Keratinocyte (primary cell): ENCODE data around the gene HORMAD2. TPM values are rescaled to one million over a fixed set of nuclear protein-coding genes. Genes with fewer than 3 reads are reported as not detected.

Experiments used
- DNase-seq: peaks from one replicate; pipeline ENCODE4 v3.0.0-alpha.2; 2011; ENCODE audit warnings: low read depth, missing footprints, low spot score
- FAIRE-seq: peaks from 2 replicates; lab custom pipeline; 2011; peaks lifted over from hg19 to GRCh38; lab: Jason Lieb, UNC
- H2AFZ ChIP-seq: 2 replicates; pipeline ENCODE4 v1.6.0; 2012; ENCODE audit warnings: low read length, control low read depth, inconsistent platforms; ENCODE audit not compliant: control insufficient read depth
- H3K27ac ChIP-seq: 2 replicates; pipeline ENCODE4 v1.5.1; 2011; ENCODE audit warnings: low read length; ENCODE audit not compliant: control insufficient read depth, insufficient read depth
- H3K27me3 ChIP-seq: 3 replicates; pipeline ENCODE4 v1.6.0; 2011; ENCODE audit warnings: low read length; ENCODE audit not compliant: control insufficient read depth, insufficient read depth; ENCODE audit errors: extremely low read depth
- H3K36me3 ChIP-seq, 2 experiments: 2 replicates in 1 of 2; 3 replicates in 1 of 2; pipeline ENCODE4 v1.5.1; 2011; ENCODE audit warnings: low read length in 2 of 2, mild to moderate bottlenecking in 1 of 2; ENCODE audit not compliant: control insufficient read depth in 2 of 2, insufficient read depth in 2 of 2; ENCODE audit errors: extremely low read depth in 1 of 2
- H3K4me1 ChIP-seq: 3 replicates; pipeline ENCODE4 v1.5.1; 2011; ENCODE audit warnings: low read length; ENCODE audit not compliant: control insufficient read depth, insufficient read depth; ENCODE audit errors: extremely low read depth
- H3K4me2 ChIP-seq: 3 replicates; pipeline ENCODE4 v1.6.0; 2011; ENCODE audit warnings: low read depth, low read length; ENCODE audit not compliant: control insufficient read depth, insufficient read depth; ENCODE audit errors: extremely low read depth
- H3K4me3 ChIP-seq, 3 experiments: fragments of 200-600 bp in 1 of 3; sonication (generic) in 1 of 3; 2 replicates in 2 of 3; 3 replicates in 1 of 3; pipeline ENCODE4 v1.5.1; 2011 to 2016; ENCODE audit warnings: low read length in 3 of 3, mild to moderate bottlenecking in 3 of 3, control low read depth in 2 of 3, inconsistent platforms in 1 of 3, low read depth in 1 of 3, mixed read lengths in 1 of 3, mixed run types in 1 of 3, moderate library complexity in 1 of 3; ENCODE audit not compliant: control insufficient read depth in 2 of 3, insufficient read depth in 2 of 3; ENCODE audit errors: extremely low read depth in 1 of 3
- H3K79me2 ChIP-seq: 2 replicates; pipeline ENCODE4 v1.6.0; 2012; ENCODE audit warnings: low read length; ENCODE audit not compliant: control insufficient read depth, insufficient read depth
- H3K9ac ChIP-seq: 3 replicates; pipeline ENCODE4 v1.6.0; 2011; ENCODE audit warnings: low read length; ENCODE audit not compliant: control insufficient read depth, insufficient read depth; ENCODE audit errors: extremely low read depth
- H3K9me1 ChIP-seq: 3 replicates; pipeline ENCODE4 v1.6.0; 2011; ENCODE audit warnings: low read length; ENCODE audit not compliant: control insufficient read depth, insufficient read depth; ENCODE audit errors: extremely low read depth
- H3K9me3 ChIP-seq: 2 replicates; pipeline ENCODE4 v1.5.1; 2012; ENCODE audit warnings: low read depth, low read length; ENCODE audit not compliant: control insufficient read depth
- H4K20me1 ChIP-seq: 3 replicates; pipeline ENCODE4 v1.6.0; 2011; ENCODE audit warnings: low read length; ENCODE audit not compliant: control insufficient read depth, insufficient read depth; ENCODE audit errors: extremely low read depth
- EZH2 ChIP-seq: IDR thresholded peaks from one replicate; pipeline ENCODE4 v1.6.1; 2012; ENCODE audit warnings: inconsistent platforms, mild to moderate bottlenecking, low read length, moderate library complexity
- dilution Hi-C: fragments of 300-500 bp; cut with MboI; formaldehyde crosslinking; loops from one replicate; pipeline ENCODE4 v1.7.0; 2020; ENCODE audit warnings: low sequenced_read_pairs; ENCODE audit not compliant: extremely low pct_ligation_motif_present
- polyA plus RNA-seq, 5 experiments: library from polyadenylated mRNA; depleted of rRNA in 3 of 5; stranded (reverse) in 3 of 5; stranded (forward) in 1 of 5; unstranded in 1 of 5; fragments of >200 nt; gene quantifications; 1 replicate in 1 of 5; 2 replicates in 3 of 5; 3 replicates in 1 of 5; pipeline versions ENCODE4 v1.2.1 to v1.2.3, GENCODE V29; 2011 to 2012; ENCODE audit warnings: missing spikeins in 2 of 5, low read depth in 1 of 5, low replicate concordance in 1 of 5
- TF ChIP-seq, protein P1 (sequence below), 3 experiments: IDR thresholded peaks in 1 of 3; conservative IDR thresholded peaks in 1 of 3; optimal IDR thresholded peaks in 1 of 3; 2 replicates in 2 of 3; 3 replicates in 1 of 3; pipeline versions ENCODE3 to v1.5.1; 2011; ENCODE audit warnings: low read length in 3 of 3, mild to moderate bottlenecking in 3 of 3, moderate library complexity in 2 of 3, control low read depth in 1 of 3, inconsistent platforms in 1 of 3; ENCODE audit not compliant: insufficient read depth in 2 of 3; ENCODE audit errors: extremely low read depth in 1 of 3

Gene HORMAD2
- polyA plus RNA-seq, 1 donor (not counting 4 experiments of a cell fraction or from before 2014, with no cell fraction given): not detected

GRCh38 chr22:30212363-30212995, 132.2 kb downstream of the HORMAD2 start:
- H4K20me1 ChIP-seq: no peaks in the 10 kb centered on the region
- no peaks in the 10 kb centered on the region for H3K27me3 ChIP-seq
- no peaks in the 10 kb centered on the region for H3K36me3 ChIP-seq
- H3K27ac ChIP-seq: peak overlapping the region; percentile 75
- peaks cover 33% of the 10 kb centered on the region for H3K4me1 ChIP-seq
- peak overlapping the region; percentile 59 for H3K4me2 ChIP-seq
- H3K79me2 ChIP-seq: no peaks in the 10 kb centered on the region
- peak overlapping the region; percentile 44 for H3K9ac ChIP-seq
- no peak overlapping the region for H3K4me3 ChIP-seq
- H2AFZ ChIP-seq: peak overlapping the region; percentile 24
- FAIRE-seq (peak; percentile 89), DNase-seq (peak; percentile 82)
- no peaks in the 10 kb centered on the region for H3K9me1 ChIP-seq
- no peaks in the 10 kb centered on the region for H3K9me3 ChIP-seq
- dilution Hi-C loops: no loop called here
- TF ChIP-seq, protein P1, sequence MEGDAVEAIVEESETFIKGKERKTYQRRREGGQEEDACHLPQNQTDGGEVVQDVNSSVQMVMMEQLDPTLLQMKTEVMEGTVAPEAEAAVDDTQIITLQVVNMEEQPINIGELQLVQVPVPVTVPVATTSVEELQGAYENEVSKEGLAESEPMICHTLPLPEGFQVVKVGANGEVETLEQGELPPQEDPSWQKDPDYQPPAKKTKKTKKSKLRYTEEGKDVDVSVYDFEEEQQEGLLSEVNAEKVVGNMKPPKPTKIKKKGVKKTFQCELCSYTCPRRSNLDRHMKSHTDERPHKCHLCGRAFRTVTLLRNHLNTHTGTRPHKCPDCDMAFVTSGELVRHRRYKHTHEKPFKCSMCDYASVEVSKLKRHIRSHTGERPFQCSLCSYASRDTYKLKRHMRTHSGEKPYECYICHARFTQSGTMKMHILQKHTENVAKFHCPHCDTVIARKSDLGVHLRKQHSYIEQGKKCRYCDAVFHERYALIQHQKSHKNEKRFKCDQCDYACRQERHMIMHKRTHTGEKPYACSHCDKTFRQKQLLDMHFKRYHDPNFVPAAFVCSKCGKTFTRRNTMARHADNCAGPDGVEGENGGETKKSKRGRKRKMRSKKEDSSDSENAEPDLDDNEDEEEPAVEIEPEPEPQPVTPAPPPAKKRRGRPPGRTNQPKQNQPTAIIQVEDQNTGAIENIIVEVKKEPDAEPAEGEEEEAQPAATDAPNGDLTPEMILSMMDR (optimal IDR thresholded peaks at IDR 0.05 in 1 of 3, IDR thresholded peaks at IDR 0.05 in 1 of 3, conservative IDR thresholded peaks at IDR 0.05 in 1 of 3; ENCODE audit: extremely low read depth in 1 of 3, insufficient read depth in 2 of 3, low read length in 3 of 3): peak in 1 of 3 experiments; percentile 58
- TF ChIP-seq EZH2: no peak

- no peak for FAIRE-seq
- dilution Hi-C loops: no loop called here
- peak overlapping the region; percentile 44 for H3K9ac ChIP-seq
- H3K4me1 ChIP-seq: peaks cover 32% of the 10 kb centered on the region
- no peak for DNase-seq
- H3K79me2 ChIP-seq: no peaks in the 10 kb centered on the region
- H3K4me3 ChIP-seq: no peak overlapping the region
- H3K9me1 ChIP-seq: no peaks in the 10 kb centered on the region
- H3K36me3 ChIP-seq: no peaks in the 10 kb centered on the region
- H4K20me1 ChIP-seq: no peaks in the 10 kb centered on the region
- H3K27me3 ChIP-seq: no peaks in the 10 kb centered on the region
- H2AFZ ChIP-seq: no peak overlapping the region
- peak overlapping the region; percentile 75 for H3K27ac ChIP-seq
- H3K9me3 ChIP-seq: no peaks in the 10 kb centered on the region
- TF ChIP-seq, protein P1 (optimal IDR thresholded peaks at IDR 0.05 in 1 of 3, IDR thresholded peaks at IDR 0.05 in 1 of 3, conservative IDR thresholded peaks at IDR 0.05 in 1 of 3; ENCODE audit: extremely low read depth in 1 of 3, insufficient read depth in 2 of 3, low read length in 3 of 3): no peak
- no peak for TF ChIP-seq EZH2
- peak overlapping the region; percentile 59 for H3K4me2 ChIP-seq
Observed at GRCh38 chr22:30212996-30213441, 132.8 kb downstream of the HORMAD2 start.
